Stimulated activated memory B cell treated with anti-CD40 and anti-IgM and Interleukin-4, amounts not matched to agents 10 μg/mL and 1 μg/mL and 100 μg/mL, for 72 hours (primary cell): ENCODE data around the gene ANKRD36C.
"Not testable (repeated sequence)": the region's sequence is repeated elsewhere in the genome, so short reads cannot be mapped to it uniquely, and the experiment has no call there.

ENCODE experiments used
- ATAC-seq: fragments of 150-1000 bp; cut with Tn5 transposase; 2 replicates; pipeline ENCODE4 v1.10.0; 2021
- H3K27ac Mint-ChIP-seq: one replicate; pipeline ENCODE4 v1.8.0; 2022; ENCODE audit warnings: mild to moderate bottlenecking, mixed read lengths
- H3K27me3 Mint-ChIP-seq: one replicate; pipeline ENCODE4 v1.8.0; 2022; ENCODE audit warnings: mixed read lengths
- H3K36me3 Mint-ChIP-seq: one replicate; pipeline ENCODE4 v1.8.0; 2022; ENCODE audit warnings: mixed read lengths
- H3K4me1 Mint-ChIP-seq: one replicate; pipeline ENCODE4 v1.8.0; 2022; ENCODE audit warnings: mixed read lengths
- H3K4me3 Mint-ChIP-seq: one replicate; pipeline ENCODE4 v1.8.0; 2022; ENCODE audit warnings: mild to moderate bottlenecking, moderate library complexity, mixed read lengths
- H3K9me3 Mint-ChIP-seq: one replicate; pipeline ENCODE4 v1.8.0; 2022; ENCODE audit warnings: mixed read lengths

ANKRD36C gene

GRCh38 chr2:96012086-96012791 is 20.6 kb upstream of the ANKRD36C start:
- H3K4me3 Mint-ChIP-seq, H3K9me3 Mint-ChIP-seq, H3K4me1 Mint-ChIP-seq, H3K27me3 Mint-ChIP-seq, ATAC-seq, H3K36me3 Mint-ChIP-seq, H3K27ac Mint-ChIP-seq: not testable (repeated sequence)

DNA sequence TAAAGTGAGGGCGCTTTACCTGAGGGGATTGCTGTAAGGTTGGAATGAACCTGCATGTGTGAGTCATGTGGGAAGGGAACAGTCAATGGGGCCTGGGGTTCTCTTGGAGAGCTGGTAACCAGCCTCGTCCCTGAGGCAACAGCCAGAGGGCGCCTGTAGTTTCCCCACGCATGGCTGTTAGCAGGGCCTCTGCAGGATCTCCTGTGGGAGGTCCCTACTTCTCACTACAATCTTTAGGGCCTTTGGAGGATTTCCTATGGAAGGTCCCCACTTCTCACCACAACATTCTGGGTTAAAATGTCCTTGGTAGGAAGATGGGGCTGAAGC is 19.5 kb upstream of the ANKRD36C start:
- ATAC-seq, H3K27ac Mint-ChIP-seq: not testable (repeated sequence)

DNA sequence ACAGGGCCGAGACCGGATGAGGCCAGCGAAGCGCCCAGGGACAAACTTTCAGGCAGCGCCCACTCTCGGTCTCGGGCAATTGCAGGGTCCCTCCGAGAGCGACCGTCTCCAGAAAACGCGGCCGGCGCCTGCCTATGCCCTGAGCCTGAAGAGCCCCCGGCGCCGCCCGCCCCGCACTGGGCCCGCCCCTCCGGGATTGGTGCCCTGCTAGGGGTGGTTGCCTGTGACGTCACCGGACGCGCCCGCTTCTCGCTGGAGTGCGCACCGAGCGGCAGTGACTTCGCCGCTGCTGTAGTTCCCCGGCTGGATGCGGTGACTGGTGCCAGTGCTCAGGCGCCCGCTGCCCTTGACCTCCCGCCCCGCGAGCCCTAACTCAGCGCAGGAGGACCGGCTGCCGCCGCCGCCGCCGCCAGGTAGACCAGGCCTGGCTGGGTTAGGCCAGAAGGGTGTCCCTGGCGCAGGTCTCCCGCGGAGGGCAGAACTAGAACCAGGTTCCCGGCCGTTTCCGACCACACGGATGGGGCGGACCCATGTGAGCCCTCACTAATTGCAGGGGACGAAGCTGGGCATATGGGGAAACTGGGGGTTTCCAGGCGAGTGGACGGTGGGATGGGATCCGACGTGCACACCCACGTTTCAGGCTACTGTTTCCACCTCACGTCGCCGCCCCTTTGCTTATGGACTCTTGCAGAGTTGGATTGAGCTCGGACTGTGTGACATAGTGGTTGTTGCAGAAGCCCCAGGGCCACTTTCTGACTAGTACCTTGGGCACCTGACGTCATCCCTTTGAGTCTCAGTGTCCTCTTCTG is 18.9 kb upstream of the ANKRD36C start:
- H3K36me3 Mint-ChIP-seq, H3K4me1 Mint-ChIP-seq, H3K27me3 Mint-ChIP-seq, H3K9me3 Mint-ChIP-seq: not testable (repeated sequence)
- peak; percentile 100 for ATAC-seq
- Mint-ChIP-seq H3K4me3 (peak overlapping the region; percentile 80), H3K27ac (peak overlapping the region; percentile 82)

More for the DNA sequence above, 19.5 kb upstream of the ANKRD36C start:
- peak overlapping the region; percentile 18 for H3K4me3 Mint-ChIP-seq
- H3K27me3 Mint-ChIP-seq, H3K36me3 Mint-ChIP-seq, H3K4me1 Mint-ChIP-seq, H3K9me3 Mint-ChIP-seq: not testable (repeated sequence)

DNA sequence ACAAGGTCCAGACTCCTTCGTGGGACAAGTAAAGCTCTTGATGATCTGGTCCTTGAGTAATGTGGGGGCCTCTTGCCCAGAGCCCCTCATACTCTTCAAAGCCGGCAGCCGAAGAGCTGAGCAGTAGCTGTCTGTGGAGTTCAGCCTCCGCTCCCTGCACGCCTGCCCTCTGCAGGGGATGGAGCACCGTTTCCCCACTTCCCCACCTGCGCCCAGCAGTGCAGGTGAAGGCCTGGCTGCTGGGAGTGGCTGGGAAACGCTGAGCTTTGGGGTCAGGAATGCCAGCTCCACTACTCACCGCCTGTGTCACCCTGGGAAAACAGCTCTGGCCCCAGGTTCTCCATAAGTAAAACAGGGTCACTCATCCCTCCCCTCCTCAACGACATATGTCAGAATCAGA is 18.2 kb upstream of the ANKRD36C start:
- Mint-ChIP-seq H3K4me3 (peak overlapping the region; percentile 80), H3K27ac (peak overlapping the region; percentile 82), H3K27me3 (peaks cover 10% of the 10 kb centered on the region)
- H3K4me1 Mint-ChIP-seq, H3K9me3 Mint-ChIP-seq, H3K36me3 Mint-ChIP-seq, ATAC-seq: not testable (repeated sequence)

- not testable (repeated sequence) for H3K9me3 Mint-ChIP-seq, H3K4me3 Mint-ChIP-seq, H3K4me1 Mint-ChIP-seq, H3K27ac Mint-ChIP-seq, H3K36me3 Mint-ChIP-seq, ATAC-seq
- peaks cover 21% of the 10 kb centered on the region for H3K27me3 Mint-ChIP-seq
These were observed 16.4 kb upstream of the ANKRD36C start for GRCh38 chr2:96008051-96008450.

GRCh38 chr2:96006248-96006647 is 14.6 kb upstream of the ANKRD36C start:
- H3K4me1 Mint-ChIP-seq, H3K4me3 Mint-ChIP-seq, H3K27ac Mint-ChIP-seq, ATAC-seq, H3K9me3 Mint-ChIP-seq, H3K36me3 Mint-ChIP-seq: not testable (repeated sequence)
- peaks cover 38% of the 10 kb centered on the region for H3K27me3 Mint-ChIP-seq

DNA sequence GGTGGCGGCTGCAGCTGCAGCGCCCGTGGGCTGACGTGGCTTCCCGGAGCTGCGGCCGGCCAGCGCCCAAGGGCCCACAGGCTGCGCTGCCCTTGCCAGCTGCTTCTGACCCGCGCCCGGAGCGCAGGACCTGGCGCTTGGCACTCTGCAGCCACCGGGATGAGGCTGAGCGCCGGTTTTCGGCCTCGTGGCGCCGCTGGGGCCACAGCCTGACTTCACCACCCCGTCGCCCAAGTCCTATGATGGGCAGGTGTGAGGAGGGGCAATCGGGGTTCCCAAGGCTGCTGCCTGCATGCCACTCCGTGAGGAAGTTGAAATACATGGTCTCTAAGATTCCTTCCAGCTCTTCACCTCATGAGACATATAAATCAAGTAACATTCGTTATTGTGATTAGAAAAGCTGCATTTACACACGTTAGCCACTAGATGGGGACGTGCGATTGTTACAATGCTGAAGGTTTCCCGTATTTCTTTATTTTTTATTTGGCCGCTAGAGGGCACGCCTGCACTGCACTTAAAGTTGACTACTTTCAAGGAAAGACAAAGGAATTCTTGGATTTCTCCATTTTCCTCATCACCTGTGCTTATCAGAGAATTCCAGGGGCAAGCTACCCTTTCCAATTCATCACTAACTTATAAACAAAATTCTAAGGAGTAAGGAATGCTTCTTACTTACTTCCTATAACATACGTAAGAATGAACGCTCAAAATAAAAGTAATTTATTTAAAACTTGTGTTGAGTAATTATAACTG is 1.1 kb upstream of the ANKRD36C start:
- H3K27ac Mint-ChIP-seq: peak overlapping the region; percentile 94
- peak overlapping the region; percentile 86 for H3K4me3 Mint-ChIP-seq

GRCh38 chr2:95992102-95992501 is 478 bp upstream of the ANKRD36C start:
- Mint-ChIP-seq H3K4me3 (peak overlapping the region; percentile 86), H3K27ac (peak overlapping the region; percentile 94), H3K27me3 (peaks cover 12% of the 10 kb centered on the region)
- H3K9me3 Mint-ChIP-seq, H3K36me3 Mint-ChIP-seq, H3K4me1 Mint-ChIP-seq: not testable (repeated sequence)
- peak; percentile 80 for ATAC-seq

More for the DNA sequence above, 1.1 kb upstream of the ANKRD36C start:
- H3K4me1 Mint-ChIP-seq, H3K9me3 Mint-ChIP-seq, H3K36me3 Mint-ChIP-seq: not testable (repeated sequence)
- ATAC-seq: peak; percentile 75
- H3K27me3 Mint-ChIP-seq: peaks cover 12% of the 10 kb centered on the region

GRCh38 chr2:95990884-95991283 is 740 bp downstream of the ANKRD36C start:
- not testable (repeated sequence) for H3K27me3 Mint-ChIP-seq, H3K9me3 Mint-ChIP-seq, H3K36me3 Mint-ChIP-seq, H3K4me1 Mint-ChIP-seq, ATAC-seq
- peak overlapping the region; percentile 94 for H3K27ac Mint-ChIP-seq
- peak overlapping the region; percentile 68 for H3K4me3 Mint-ChIP-seq

GRCh38 chr2:95951662-95952061 is 40.0 kb downstream of the ANKRD36C start:
- not testable (repeated sequence) for H3K27me3 Mint-ChIP-seq, H3K9me3 Mint-ChIP-seq, H3K4me1 Mint-ChIP-seq, H3K27ac Mint-ChIP-seq, H3K4me3 Mint-ChIP-seq, ATAC-seq
- H3K36me3 Mint-ChIP-seq: peaks cover 18% of the 10 kb centered on the region

DNA sequence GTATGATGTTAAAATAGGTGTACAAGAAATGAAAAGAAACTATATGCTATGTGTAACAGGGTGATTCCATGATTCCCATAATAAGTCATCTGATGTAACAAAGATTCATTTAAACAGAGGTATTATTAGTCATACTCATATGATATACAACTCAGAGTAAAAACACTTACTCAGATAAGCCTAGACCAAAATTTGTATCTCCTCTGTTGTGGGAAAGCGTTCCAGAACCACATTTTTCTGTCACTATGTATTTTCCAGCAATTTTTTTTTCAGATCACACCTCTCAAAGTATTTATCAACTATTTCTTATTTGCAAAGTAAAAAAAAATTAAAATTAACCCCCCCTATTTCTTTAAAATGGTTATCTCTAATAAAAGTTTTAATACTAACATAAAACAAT is 43.6 kb downstream of the ANKRD36C start:
- not testable (repeated sequence) for H3K27me3 Mint-ChIP-seq, H3K4me1 Mint-ChIP-seq, H3K4me3 Mint-ChIP-seq, H3K9me3 Mint-ChIP-seq, H3K27ac Mint-ChIP-seq, ATAC-seq
- peaks cover 19% of the 10 kb centered on the region for H3K36me3 Mint-ChIP-seq

DNA sequence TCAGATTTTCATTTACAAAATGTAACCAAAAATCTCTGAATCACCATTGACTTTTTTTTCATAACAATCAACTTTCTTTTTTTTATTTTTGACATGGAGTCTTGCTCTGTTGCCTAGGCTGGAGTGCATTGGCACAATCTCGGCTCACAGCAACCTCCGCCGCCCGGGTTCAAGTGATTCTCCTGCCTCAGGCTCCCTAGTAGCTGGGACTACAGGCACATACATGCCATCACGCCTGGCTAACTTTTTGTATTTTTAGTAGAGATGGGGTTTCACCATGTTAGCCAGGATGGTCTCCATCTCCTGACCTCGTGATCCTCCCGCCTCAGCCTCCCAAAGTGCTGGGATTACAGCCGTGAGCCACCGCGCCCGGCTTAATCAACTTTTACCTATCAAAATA is 51.7 kb downstream of the ANKRD36C start:
- H3K9me3 Mint-ChIP-seq, H3K27me3 Mint-ChIP-seq, H3K27ac Mint-ChIP-seq, ATAC-seq, H3K4me3 Mint-ChIP-seq, H3K4me1 Mint-ChIP-seq: not testable (repeated sequence)
- H3K36me3 Mint-ChIP-seq: peaks cover 34% of the 10 kb centered on the region

GRCh38 chr2:95930740-95931139 is 60.9 kb downstream of the ANKRD36C start:
- H3K27me3 Mint-ChIP-seq, H3K4me3 Mint-ChIP-seq, ATAC-seq, H3K27ac Mint-ChIP-seq, H3K9me3 Mint-ChIP-seq, H3K4me1 Mint-ChIP-seq: not testable (repeated sequence)
- H3K36me3 Mint-ChIP-seq: peaks cover 41% of the 10 kb centered on the region

DNA sequence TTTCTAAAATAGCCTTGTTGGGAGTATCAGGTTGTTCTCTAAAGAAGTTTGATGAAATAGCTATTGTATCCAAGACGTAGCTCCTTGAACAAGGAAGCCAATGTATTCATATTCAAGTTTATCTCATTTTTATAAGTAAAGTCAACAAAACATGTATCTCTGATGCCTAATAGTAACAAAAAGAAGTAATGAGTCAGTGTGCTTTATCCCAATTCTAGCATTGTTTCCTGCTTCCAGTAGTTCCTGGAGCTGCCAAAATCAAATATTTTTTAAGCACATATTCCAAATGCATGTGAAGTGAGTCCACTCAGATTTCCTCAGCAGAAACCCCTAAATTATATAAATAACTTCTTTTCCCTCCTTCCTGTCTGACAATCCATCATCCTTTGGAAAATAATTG is 74.6 kb downstream of the ANKRD36C start:
- not testable (repeated sequence) for H3K27ac Mint-ChIP-seq, H3K27me3 Mint-ChIP-seq, H3K4me1 Mint-ChIP-seq, H3K9me3 Mint-ChIP-seq, ATAC-seq, H3K4me3 Mint-ChIP-seq
- peaks cover 75% of the 10 kb centered on the region for H3K36me3 Mint-ChIP-seq

DNA sequence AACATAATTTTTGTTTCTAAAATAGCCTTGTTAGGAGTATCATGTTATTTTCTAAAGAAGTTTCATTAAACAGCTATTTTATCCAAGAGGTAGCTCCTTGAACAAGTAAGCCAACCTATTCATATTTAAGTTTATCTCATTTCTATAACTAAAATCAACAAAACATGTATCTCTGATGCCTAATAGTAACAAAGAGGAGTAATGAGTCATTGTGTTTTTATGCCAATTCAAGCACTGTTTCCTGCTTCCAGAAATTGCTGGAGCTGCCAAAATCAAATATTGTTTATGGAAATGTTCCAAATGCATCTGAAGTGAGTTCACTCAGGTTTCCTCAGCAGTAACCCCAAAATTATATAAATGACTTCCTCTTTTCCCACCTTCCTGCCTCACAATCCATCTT is 76.5 kb downstream of the ANKRD36C start:
- not testable (repeated sequence) for H3K4me3 Mint-ChIP-seq, H3K27ac Mint-ChIP-seq, H3K9me3 Mint-ChIP-seq, H3K27me3 Mint-ChIP-seq, H3K4me1 Mint-ChIP-seq, ATAC-seq
- H3K36me3 Mint-ChIP-seq: peaks cover 85% of the 10 kb centered on the region

DNA sequence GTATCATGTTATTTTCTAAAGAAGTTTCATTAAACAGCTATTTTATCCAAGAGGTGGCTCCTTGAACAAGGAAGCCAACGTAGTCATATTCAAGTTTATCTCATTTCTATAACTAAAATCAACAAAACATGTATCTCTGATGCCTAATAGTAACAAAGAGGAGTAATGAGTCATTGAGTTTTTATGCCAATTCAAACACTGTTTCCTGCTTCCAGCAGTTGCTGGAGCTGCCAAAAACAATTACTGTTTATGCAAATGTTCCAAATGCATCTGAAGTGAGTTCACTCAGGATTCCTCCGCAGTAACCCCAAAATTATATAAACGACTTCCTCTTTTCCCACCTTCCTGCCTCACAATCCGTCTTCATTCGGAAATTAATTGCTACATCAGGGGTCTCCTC is 80.2 kb downstream of the ANKRD36C start:
- H3K4me3 Mint-ChIP-seq, H3K27ac Mint-ChIP-seq, H3K9me3 Mint-ChIP-seq, ATAC-seq, H3K4me1 Mint-ChIP-seq, H3K27me3 Mint-ChIP-seq: not testable (repeated sequence)
- H3K36me3 Mint-ChIP-seq: peaks cover 59% of the 10 kb centered on the region
